SK-N-DZ (cell line): ENCODE measurements around the gene STK4.
"Not testable (repeated sequence)": the region's sequence is repeated elsewhere in the genome, so short reads cannot be mapped to it uniquely, and the experiment has no call there.

ENCODE experiments used
- DNase-seq: peaks from one replicate; pipeline ENCODE4 v3.0.0-alpha.2; 2015; ENCODE audit warnings: low spot score

Gene STK4

GRCh38 chr20:45052698-45053429 lies 86.6 kb downstream of the STK4 start:
- no peak for DNase-seq

GRCh38 chr20:45053430-45054351 lies 87.4 kb downstream of the STK4 start:
- no peak for DNase-seq

- no peak for DNase-seq
These were observed 88.7 kb downstream of the STK4 start for GRCh38 chr20:45055056-45055455.

GRCh38 chr20:45056473-45057173 lies 90.3 kb downstream of the STK4 start:
- DNase-seq = no peak

GRCh38 chr20:45058168-45058850 lies 92.0 kb downstream of the STK4 start:
- no peak for DNase-seq

- DNase-seq = no peak
These were observed 92.9 kb downstream of the STK4 start for GRCh38 chr20:45059022-45059728.

- DNase-seq = no peak
These were observed 94.0 kb downstream of the STK4 start for GRCh38 chr20:45060294-45060693.

GRCh38 chr20:45061244-45061643 lies 94.9 kb downstream of the STK4 start:
- DNase-seq = no peak

- DNase-seq = not testable (repeated sequence)
These were observed 96.8 kb downstream of the STK4 start for GRCh38 chr20:45063107-45063506.

GRCh38 chr20:45064812-45065211 lies 98.5 kb downstream of the STK4 start:
- DNase-seq = no peak

- DNase-seq = no peak
These were observed 100.1 kb downstream of the STK4 start for GRCh38 chr20:45066372-45066771.

- DNase-seq = no peak
These were observed 100.8 kb downstream of the STK4 start for GRCh38 chr20:45067087-45067486.

GRCh38 chr20:45067558-45067957 lies 101.2 kb downstream of the STK4 start:
- DNase-seq = no peak

GRCh38 chr20:45069261-45069660 lies 102.9 kb downstream of the STK4 start:
- DNase-seq = no peak

GRCh38 chr20:45070932-45071632 lies 104.8 kb downstream of the STK4 start:
- no peak for DNase-seq

GRCh38 chr20:45072066-45072465 lies 105.8 kb downstream of the STK4 start:
- no peak for DNase-seq

- DNase-seq = no peak
These were observed 106.9 kb downstream of the STK4 start for GRCh38 chr20:45073221-45073620.

GRCh38 chr20:45077559-45077958 lies 111.2 kb downstream of the STK4 start:
- DNase-seq = no peak

GRCh38 chr20:45080867-45081624 lies 114.7 kb downstream of the STK4 start:
- no peak for DNase-seq

GRCh38 chr20:45082468-45082867 lies 116.2 kb downstream of the STK4 start:
- no peak for DNase-seq
